Measurements from ENCODE around the gene CDH13. TPM values are rescaled to one million over a fixed set of nuclear protein-coding genes. Genes with fewer than 3 reads are reported as not detected.

Gene CDH13
- total RNA-seq, 1 donor from 2014 or later = 2.3 TPM

GRCh38 chr16:83176802-83177201 lies 550.0 kb downstream of the CDH13 start:
- no peaks in the 10 kb centered on the region for H3K9me3 Mint-ChIP-seq (ENCODE audit: unreplicated experiment)
- TF ChIP-seq, protein P1, sequence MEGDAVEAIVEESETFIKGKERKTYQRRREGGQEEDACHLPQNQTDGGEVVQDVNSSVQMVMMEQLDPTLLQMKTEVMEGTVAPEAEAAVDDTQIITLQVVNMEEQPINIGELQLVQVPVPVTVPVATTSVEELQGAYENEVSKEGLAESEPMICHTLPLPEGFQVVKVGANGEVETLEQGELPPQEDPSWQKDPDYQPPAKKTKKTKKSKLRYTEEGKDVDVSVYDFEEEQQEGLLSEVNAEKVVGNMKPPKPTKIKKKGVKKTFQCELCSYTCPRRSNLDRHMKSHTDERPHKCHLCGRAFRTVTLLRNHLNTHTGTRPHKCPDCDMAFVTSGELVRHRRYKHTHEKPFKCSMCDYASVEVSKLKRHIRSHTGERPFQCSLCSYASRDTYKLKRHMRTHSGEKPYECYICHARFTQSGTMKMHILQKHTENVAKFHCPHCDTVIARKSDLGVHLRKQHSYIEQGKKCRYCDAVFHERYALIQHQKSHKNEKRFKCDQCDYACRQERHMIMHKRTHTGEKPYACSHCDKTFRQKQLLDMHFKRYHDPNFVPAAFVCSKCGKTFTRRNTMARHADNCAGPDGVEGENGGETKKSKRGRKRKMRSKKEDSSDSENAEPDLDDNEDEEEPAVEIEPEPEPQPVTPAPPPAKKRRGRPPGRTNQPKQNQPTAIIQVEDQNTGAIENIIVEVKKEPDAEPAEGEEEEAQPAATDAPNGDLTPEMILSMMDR (IDR thresholded peaks at IDR 0.05; ENCODE audit: unreplicated experiment) = no peak
- no peaks in the 10 kb centered on the region for H3K36me3 Mint-ChIP-seq (ENCODE audit: low read depth, unreplicated experiment)
- peaks cover 4% of the 10 kb centered on the region for H3K4me1 Mint-ChIP-seq (ENCODE audit: unreplicated experiment)
- no peak for DNase-seq (ENCODE audit: low spot score)
- H3K27me3 Mint-ChIP-seq (ENCODE audit: unreplicated experiment) = no peaks in the 10 kb centered on the region
- no peak overlapping the region for H3K27ac Mint-ChIP-seq (ENCODE audit: unreplicated experiment)
- H3K4me3 Mint-ChIP-seq (ENCODE audit: unreplicated experiment) = no peak overlapping the region

GRCh38 chr16:83185902-83186301 lies 559.1 kb downstream of the CDH13 start:
- TF ChIP-seq, protein P1 (IDR thresholded peaks at IDR 0.05; ENCODE audit: unreplicated experiment) = no peak
- no peak for DNase-seq (ENCODE audit: low spot score)
- Mint-ChIP-seq H3K27ac (ENCODE audit: unreplicated experiment) (no peak overlapping the region), H3K4me1 (ENCODE audit: unreplicated experiment) (no peaks in the 10 kb centered on the region), H3K27me3 (ENCODE audit: unreplicated experiment) (no peaks in the 10 kb centered on the region), H3K4me3 (ENCODE audit: unreplicated experiment) (no peak overlapping the region), H3K9me3 (ENCODE audit: unreplicated experiment) (no peaks in the 10 kb centered on the region), H3K36me3 (ENCODE audit: low read depth, unreplicated experiment) (no peaks in the 10 kb centered on the region)

DNA sequence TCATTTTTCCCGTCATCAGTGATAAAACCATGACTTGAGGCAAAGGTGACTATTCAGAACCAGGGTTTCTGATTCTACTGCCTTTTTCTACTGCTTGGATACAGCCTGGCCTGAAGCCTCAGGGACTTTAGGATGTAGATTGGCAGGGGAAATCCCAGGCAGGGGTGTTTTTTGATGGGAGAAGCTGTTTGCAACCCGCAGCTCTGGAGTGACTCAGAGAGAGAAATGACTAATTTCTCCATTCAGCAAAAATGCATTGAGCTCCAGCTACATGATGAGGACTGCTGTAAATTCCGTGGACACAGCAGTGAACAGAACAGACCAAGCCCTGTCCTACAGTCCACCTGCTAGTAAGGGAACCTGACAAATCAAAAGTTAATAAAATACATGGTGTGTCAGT lies 560.6 kb downstream of the CDH13 start:
- Mint-ChIP-seq H3K36me3 (ENCODE audit: low read depth, unreplicated experiment) (no peaks in the 10 kb centered on the region), H3K4me1 (ENCODE audit: unreplicated experiment) (no peaks in the 10 kb centered on the region), H3K27me3 (ENCODE audit: unreplicated experiment) (no peaks in the 10 kb centered on the region), H3K4me3 (ENCODE audit: unreplicated experiment) (no peak overlapping the region), H3K27ac (ENCODE audit: unreplicated experiment) (no peak overlapping the region), H3K9me3 (ENCODE audit: unreplicated experiment) (no peaks in the 10 kb centered on the region)
- no peak for DNase-seq (ENCODE audit: low spot score)
- TF ChIP-seq, protein P1 (IDR thresholded peaks at IDR 0.05; ENCODE audit: unreplicated experiment) = no peak

- no peak for DNase-seq (ENCODE audit: low spot score)
- Mint-ChIP-seq H3K27me3 (ENCODE audit: unreplicated experiment) (no peaks in the 10 kb centered on the region), H3K4me3 (ENCODE audit: unreplicated experiment) (no peak overlapping the region)
Observed at GRCh38 chr16:83196796-83197195, 570.0 kb downstream of the CDH13 start.

DNA sequence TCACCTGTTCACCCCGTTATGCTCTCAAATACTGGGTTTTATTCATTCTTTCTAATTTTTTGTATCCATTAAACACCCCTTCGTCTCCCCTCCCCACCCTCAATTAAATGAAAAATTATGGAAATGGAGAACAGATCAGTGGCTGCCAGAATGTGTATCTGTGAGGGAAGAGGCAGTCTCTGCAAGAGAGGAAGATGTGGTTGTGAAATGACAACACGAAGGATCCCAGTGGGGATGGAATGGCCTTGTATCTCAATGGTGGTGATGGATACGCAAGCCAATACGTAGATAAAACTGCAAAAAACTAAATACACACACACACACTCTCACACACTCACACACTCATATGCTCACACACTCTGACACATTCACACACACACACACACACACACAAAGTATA lies 570.7 kb downstream of the CDH13 start:
- DNase-seq (ENCODE audit: low spot score) = no peak
- Mint-ChIP-seq H3K9me3 (ENCODE audit: unreplicated experiment) (no peaks in the 10 kb centered on the region), H3K27ac (ENCODE audit: unreplicated experiment) (no peak overlapping the region), H3K4me3 (ENCODE audit: unreplicated experiment) (no peak overlapping the region), H3K36me3 (ENCODE audit: low read depth, unreplicated experiment) (no peaks in the 10 kb centered on the region), H3K27me3 (ENCODE audit: unreplicated experiment) (no peaks in the 10 kb centered on the region), H3K4me1 (ENCODE audit: unreplicated experiment) (no peaks in the 10 kb centered on the region)
- TF ChIP-seq, protein P1 (IDR thresholded peaks at IDR 0.05; ENCODE audit: unreplicated experiment) = no peak

More at GRCh38 chr16:83196796-83197195, 570.0 kb downstream of the CDH13 start:
- Mint-ChIP-seq H3K4me1 (ENCODE audit: unreplicated experiment) (no peaks in the 10 kb centered on the region), H3K27ac (ENCODE audit: unreplicated experiment) (no peak overlapping the region), H3K9me3 (ENCODE audit: unreplicated experiment) (no peaks in the 10 kb centered on the region), H3K36me3 (ENCODE audit: low read depth, unreplicated experiment) (no peaks in the 10 kb centered on the region)
- TF ChIP-seq, protein P1 (IDR thresholded peaks at IDR 0.05; ENCODE audit: unreplicated experiment) = no peak

Data from endothelial cell (in vitro differentiated cells).